ENCODE results near the gene ABCC9.

The ABCC9 gene

DNA sequence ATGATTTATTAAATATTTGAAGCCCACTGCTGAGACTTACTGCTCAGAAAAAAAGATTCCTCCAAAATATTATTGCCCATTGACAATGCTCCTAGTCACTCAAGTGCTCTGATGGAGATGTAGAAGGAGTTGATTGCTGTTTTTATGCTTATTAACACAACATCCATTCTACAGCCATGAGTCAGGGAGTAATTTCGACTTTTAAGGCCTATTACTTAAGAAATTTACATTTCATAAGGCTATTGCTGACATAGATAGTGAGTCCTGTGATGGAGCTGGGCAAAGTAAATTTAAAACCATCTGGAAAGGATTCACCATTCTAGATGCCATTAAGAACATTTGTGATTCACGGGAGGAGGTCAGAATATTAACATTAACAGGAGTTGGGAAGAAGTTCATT is 171.9 kb downstream of the ABCC9 start:
- no peak for DNase-seq

GRCh38 chr12:21766403-21766802 is 174.8 kb downstream of the ABCC9 start:
- DNase-seq, result no peak

DNA sequence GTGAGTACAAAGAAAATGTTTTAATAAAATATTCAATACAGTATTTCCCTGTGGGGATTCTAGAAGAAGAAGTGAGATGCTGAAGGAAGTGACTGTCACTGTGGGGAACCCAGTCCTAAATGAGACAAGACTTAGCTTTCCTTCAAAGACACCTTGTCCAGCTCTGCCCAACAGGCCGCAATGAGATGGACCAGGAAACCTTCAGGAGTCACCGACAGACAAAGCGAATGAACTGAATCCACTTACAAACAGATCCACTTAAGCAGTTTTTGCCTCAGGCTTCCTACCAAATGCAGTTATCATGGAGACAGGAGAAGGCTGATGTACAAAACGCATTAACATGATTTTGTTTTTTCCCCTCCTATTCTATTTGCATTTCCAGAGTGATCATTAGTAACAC is 176.3 kb downstream of the ABCC9 start:
- no peak for DNase-seq

DNA sequence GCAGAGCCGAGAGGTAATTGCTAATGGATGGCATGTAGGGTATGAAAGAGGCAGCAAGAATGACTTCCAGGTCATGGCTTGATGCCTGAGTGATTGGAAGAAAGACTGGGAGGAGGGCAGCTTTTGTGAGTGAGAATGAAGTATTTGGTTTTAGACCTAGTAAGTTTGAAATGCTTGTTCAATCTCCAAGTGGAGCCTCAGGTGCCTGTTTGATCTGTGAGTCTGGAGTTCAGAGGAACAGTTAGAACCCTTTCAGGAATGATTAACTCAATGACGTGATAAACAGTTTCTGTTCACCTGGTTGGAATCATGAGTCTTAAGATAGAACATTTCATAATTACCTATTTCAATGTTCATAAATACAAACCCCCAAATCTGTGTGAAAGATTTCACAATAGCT is 177.2 kb downstream of the ABCC9 start:
- DNase-seq, result no peak

GRCh38 chr12:21763531-21763930 is 177.7 kb downstream of the ABCC9 start:
- DNase-seq, result no peak

GRCh38 chr12:21759737-21760136 is 181.5 kb downstream of the ABCC9 start:
- no peak for DNase-seq

DNA sequence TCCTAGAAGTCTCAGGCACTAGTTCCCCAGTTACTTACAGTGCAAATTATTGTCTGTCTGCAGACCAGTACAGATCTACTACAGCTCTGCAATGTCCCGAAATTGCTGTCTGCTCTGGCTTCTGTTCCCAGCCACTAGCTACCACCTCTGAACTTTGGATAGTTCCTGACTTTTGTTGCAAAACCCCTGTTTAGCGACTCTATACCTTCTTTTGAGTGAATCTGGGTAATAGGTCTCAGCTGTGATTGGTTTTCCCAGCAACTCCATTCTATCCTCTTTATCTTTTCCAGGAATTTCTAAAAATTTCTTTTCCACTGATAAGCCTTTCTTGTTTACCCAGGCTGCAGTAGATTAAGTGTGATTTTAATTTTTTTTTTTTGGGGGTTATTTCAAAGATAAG is 183.5 kb downstream of the ABCC9 start:
- no peak for DNase-seq

DNA sequence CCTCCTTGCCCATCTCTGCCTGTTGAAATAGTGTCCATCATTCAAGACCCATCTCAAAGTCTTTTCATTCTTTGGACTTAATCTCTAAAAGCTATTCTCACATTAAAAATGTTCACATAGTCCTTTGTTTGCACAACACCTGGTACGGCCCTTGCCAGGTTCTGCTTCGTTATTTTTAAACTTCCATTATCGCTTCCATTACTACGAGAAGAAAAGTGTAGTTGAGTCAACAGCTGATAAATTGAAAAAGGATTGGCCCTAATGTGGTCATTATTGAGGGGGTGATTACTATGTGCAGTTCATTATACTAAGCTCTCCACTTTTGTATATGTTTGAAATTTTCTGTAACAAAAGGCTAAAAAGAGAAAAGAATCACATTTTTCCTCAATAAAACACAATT is 184.5 kb downstream of the ABCC9 start:
- DNase-seq, result no peak

GRCh38 chr12:21751517-21751916 is 189.7 kb downstream of the ABCC9 start:
- no peak for DNase-seq
